ENCODE results near the gene STAP1. TPM values are rescaled to one million over a fixed set of nuclear protein-coding genes. Genes with fewer than 3 reads are reported as not detected.

The STAP1 gene
- total RNA-seq = not detected in 2 replicates

GRCh38 chr4:67558493-67558892, at the start of gene STAP1:
STAP1 (plus strand) TSS chr4:67558727; CDS start chr4:67558810, 83 bp downstream.

GRCh38 chr4:67545199-67546003, 13.1 kb upstream of the STAP1 start, which contains the start of gene CENPC:
CENPC (minus strand) TSS chr4:67545503; CDS start chr4:67545355, 148 bp downstream.

Other genes with a start within 250 kb of the STAP1 start
- gene CENPC, start 13.2 kb upstream of the STAP1 start, total RNA-seq = 4.3 and 6.8 TPM in 2 replicates
- 28.3 and 56.2 TPM in 2 replicates for gene UBA6, start 142.4 kb downstream of the STAP1 start, total RNA-seq
- not detected in 2 replicates for gene GNRHR, start 195.7 kb downstream of the STAP1 start, total RNA-seq